Globus pallidus (tissue), 1 donor: ENCODE data around the gene BRD4.

Experiments
- DNase-seq: peaks from one replicate; pipeline ENCODE4 v3.0.0-alpha.2; 2015; ENCODE audit warnings: low spot score

The BRD4 gene

DNA sequence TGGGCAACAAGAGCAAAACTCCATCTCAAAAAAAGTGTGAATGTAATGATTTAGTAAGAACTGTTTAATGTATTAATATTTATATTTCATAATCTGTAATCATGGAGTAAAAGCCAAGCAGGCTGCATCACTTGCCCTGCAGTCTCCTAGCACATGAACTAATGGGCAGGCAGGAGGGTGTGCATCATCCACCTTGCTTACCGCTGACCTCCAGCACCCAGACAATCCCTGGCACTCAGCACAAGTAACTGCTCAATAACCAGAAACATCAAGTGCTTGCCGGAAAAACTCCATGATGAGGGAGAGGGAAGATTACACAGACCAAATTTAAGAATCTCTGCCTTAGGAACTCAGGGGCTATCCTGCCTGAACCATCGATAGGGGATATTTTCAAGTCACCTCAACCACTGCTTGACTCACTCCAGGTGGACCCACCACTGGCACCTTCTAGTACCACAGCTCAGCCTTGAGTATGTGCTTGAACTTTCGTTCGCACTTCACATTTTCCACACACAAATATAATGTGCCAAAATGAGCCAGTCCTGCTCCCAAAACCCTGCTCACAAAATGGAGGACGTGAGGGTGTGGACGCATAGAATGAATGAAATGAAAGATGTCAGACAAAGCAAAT lies 18.6 kb downstream of the BRD4 start:
- DNase-seq: no peak

DNA sequence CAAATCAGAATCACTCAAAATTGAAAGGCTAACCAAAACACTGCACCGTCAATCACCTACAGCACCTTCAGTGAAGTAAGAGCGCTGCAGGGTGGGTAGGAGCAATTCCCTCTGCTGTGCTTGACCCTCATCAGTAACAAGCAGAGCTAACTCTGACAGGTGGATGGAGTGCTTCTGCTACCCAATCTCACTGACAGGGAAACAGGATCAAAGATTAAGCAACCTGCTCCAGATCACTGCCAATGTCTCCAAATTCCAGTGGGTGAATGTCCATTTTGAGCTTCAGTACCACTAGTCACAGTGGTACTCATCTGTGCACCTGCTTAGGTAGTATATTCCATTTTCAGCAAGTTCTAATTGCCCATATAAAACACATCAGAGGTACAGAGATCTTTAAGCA lies 25.2 kb downstream of the BRD4 start:
- DNase-seq: no peak

DNA sequence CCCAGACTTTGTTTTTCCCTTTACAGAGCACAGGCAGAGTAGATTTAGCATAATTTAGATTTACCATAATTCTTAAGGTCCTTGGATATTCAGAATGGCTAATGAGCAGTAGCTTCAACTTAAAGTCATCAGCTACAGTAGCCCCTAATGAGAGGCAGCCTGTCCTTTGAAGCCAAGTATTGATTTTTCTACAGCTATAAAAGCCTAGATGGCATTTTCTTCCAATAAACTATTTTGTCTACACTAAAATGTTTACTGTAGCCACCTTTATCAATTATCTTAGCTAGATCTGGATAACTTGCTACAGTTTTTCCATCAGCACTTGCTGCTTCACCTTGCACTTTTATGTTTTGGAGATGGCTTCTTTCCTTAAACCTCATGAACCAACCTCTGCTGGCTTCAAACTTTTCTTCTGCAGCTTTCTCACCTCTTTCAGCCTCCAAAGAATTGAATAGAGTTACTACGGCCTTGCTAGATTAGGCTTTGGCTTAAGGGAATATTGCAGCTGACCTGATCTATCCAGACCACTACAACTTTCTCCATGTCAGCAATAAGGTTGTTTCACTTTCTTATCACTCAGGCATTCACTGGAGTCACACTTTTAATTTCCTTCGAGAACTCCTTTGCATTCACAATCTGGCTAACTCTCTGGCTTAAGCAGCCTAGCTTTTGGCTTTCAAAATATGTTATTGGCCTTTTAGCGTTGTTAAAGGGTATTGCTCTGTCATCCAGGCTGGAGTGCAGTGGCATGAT lies 26.6 kb downstream of the BRD4 start:
- no peak for DNase-seq

DNA sequence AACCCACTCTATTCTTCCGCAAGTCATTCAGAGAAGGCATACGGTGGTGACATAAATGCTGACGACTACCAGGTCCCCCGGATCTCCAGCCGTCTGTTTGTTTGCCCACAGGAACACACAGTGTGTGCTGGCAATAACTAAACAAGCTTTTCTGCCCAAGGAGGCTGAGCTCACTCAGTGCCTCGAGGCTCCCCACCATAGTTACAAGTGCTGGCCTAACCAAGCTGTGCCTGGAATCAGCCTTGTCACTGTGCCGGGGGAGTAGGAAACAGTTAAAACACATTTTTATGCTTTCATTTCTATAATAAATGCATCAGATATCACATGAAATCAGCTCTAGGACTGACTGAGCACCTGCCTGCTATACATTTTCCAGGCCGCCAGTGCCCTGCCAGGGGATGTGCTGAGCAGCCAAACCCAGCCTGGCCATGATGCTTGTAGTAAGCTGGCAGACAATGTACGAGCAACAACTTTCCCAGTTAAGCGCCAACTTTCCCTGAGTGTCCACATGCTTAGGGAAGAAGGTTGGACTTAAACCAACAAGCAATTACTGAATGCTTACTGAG lies 28.1 kb downstream of the BRD4 start:
- DNase-seq: no peak

DNA sequence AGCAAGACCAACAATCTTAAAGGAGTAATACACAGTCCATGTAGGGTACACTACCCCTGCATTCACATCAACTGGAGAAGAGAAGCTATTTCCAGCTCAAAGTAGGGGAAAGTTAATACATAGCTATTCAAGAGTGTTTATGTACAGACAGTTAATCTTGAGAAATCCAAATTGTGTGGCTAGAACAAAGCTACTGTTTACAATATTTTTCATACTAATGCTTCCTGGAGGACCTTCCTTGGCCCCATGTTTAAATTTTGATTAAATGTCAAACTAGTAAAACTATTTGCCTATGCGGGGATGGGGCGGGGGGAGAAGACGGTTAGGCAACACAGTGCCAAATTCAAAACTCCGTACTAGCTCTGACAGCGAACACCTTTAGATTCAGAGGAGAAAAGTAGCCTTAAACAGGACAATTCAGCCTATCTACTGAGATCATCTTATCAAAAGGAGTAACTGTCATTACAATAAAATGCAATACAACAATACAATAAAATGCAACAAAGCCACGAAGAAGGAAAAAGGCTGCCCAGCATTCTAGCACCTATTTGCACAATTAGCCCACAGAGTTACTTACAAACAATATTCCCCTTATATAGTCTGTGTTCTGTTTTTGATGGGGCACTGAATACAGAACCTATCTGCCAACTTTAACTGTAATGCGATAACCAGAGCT lies 29.1 kb downstream of the BRD4 start:
- no peak for DNase-seq

DNA sequence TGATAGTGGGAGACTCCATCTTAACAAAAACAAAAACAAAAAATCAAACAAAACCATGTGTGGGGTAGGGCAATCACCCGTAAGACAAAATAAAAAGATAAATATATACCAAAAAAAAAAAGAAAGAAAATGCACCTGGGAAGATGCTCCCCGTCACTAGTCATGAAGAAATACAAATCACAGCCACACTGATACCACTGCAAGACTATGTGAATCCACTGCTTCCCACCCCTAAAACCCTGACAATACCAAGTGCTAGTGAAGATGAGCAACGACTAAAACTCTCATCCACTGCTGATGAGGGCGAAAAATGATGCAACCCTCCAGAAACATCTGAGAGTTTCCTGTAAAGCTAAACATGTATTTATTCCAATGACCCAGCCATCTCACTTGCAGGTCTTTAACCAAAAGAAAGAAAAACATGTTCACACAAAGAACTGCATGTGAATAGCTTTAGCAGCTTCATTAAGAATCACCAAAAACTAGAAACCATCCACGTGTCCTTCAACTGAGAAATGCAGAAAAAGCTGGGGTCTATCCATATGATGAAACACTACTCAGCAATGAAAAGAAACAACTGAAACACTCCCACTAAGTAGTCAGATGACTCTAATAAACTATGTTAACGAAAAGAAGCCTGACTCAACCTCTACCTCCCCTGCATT lies 31.7 kb downstream of the BRD4 start:
- no peak for DNase-seq

DNA sequence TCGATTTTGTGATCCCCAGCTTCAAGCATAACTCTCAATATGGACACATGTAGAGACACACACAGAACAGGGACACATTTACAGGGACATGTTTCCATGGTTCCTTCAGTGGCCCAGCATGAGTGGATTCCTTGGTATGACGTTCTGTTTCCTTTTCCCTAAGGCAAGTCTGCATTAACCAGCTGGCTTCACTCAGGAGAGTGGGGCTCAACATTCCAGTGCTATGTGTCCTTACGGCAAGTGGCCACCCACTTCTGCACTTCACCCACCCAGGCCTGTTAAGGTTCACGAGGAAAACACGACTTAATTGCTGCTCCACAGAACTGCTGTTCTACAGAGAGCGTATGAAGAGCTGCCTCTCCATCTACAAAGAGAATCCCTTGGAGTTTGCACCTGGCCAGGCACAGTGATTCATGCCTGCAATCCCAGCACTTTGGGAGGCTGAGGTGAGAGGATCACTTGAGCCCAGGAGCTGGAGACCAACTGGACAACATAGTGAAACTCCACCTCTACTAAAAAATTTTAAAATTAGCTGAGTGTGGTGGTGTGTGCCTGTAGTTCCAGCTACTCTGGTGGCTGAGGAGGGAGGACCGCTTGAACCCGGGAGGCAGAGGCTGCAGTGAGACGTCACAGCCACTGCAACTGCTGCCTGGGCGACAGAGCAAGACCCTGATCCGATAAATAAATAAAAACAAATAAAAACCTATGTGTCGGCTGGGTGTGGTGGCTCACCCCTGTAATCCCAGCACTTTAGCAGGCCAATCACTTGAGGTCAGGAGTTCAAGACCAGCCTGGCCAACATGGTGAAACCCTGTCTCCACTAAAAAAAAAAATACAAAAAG lies 32.5 kb downstream of the BRD4 start:
- DNase-seq: no peak

DNA sequence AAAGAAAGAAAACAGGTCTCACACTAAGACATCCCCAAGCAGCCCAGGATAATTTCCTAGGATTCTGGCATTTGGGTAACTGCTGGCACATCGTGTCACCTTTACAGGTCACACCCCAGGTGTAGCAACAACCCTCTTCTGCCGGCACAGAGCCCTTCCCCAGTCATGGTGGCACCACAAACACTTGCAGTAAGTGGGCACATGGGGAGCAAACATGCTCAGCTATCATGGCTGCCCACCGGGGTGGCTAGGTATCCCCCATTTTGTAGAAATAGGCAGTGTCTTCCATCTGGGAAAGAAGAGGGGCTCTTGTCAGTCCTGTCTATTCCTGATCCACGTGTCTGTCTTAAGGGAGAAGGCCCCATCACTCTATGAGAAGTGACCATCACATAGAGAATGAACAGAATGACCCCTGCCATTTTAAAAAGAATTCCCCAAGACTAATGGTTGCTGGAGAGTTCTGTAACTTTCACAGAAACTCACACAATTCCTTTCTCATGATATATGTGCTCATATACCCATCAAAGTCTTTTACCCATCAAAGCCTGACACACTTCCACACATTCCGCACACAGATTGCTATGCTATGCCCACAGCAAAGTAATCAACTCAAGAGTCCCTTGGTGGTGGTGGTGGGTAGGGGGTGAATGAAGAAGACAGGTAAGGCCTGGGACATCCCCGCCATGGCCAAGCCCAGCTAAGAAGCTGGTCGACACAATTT lies 33.3 kb downstream of the BRD4 start:
- no peak for DNase-seq

DNA sequence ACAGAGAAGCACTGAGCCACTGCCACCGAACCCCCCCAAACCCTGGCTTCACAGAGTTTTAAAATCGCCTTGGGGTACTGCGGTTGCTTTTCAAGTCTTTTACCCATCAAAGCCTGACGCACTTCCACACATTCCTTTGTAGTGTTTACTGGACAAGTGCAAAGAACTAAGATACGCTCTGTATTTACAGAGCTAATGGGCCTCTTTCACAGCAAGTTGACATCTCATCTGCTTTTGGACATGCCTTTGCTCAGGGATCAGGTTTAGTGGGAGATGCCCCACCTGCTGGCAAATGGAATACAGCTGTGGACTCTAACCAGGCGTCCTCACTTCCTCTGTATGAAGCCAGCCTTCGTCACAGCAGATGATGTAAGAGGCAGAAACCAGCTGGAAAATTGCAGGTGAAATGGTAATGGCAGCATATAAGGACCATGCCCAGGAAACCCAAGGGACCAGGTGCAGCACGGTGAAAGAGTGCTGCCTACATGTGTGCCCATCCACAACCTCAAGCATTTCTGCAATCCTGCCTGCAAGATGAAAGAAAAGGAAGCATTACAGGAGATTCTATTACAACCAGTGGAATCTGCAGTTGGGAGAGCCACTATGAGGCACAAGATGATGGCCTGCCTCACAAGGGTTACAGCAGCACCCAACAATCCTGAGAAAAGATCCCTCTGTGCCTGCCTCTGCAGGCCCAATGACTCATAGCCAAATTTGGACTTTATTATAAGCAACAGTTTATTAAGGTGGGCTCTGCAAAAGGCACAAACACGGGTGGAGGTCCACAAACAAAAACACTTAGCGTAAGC lies 34.7 kb downstream of the BRD4 start:
- DNase-seq: no peak

DNA sequence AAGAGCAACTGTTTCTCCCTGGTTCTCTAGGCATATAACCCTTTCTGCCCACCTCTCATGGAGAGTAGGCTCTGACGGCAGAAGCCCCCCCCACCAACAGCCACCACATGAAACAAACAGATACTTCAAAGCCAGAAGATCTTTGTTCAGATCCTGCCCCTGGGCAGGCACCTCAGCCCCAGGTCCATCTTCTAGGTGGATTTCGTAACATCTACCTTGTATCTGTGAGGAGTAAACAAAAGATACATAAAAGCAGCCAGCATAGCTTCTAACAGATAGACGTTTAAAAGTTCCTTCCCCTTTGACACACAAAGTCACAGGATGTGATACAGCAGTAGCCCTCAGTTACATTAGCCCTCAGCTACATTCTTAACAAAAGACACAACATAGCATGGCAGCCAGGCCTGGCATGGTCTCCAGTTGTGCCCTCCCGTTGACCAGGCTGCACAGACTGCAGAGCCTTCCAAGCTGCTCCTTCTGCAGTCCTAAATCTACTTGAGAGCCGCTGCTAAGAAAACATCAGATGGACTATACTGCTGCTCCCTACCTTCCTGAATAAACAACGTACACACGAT lies 35.4 kb downstream of the BRD4 start:
- DNase-seq: no peak

DNA sequence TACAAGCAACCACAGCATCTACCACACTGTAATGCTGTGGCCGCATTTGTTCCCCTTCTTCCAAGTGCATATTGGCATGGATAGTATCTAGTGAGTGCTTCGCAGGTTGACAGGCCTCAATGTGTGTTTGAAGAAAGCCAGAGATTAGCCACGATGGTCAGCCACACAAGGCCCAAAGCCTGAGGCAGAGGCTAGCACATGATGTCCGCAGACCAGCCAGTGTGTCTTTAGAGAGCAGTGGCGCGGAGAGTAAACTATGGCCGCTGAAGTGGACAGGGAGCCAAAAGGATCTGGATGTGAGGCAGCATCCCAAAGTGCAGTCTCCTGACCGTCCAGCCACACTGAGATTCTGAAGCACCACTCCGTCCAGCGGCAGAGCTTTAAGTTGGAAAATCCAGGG lies 36.0 kb downstream of the BRD4 start:
- DNase-seq: no peak

DNA sequence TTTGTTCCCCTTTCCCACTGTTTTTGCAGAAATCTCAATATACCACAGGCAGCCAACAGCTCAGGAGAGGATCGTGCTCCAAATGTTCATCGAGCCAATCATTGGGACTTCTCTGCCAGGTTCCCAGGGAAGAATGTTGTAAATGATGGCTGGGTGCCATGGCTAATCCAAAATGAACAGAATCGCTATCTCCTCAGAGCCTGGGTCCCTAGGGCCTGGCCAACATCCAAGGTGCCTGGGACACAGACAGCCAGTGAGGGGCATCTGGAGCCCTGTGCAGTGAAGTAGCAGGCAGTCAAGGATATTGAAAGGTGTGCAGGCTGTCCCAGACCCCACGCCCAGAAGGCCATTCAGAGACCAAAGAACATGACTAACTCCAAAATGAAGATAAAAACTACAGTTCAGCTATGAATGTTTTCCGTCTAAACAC lies 37.8 kb downstream of the BRD4 start:
- no peak for DNase-seq

DNA sequence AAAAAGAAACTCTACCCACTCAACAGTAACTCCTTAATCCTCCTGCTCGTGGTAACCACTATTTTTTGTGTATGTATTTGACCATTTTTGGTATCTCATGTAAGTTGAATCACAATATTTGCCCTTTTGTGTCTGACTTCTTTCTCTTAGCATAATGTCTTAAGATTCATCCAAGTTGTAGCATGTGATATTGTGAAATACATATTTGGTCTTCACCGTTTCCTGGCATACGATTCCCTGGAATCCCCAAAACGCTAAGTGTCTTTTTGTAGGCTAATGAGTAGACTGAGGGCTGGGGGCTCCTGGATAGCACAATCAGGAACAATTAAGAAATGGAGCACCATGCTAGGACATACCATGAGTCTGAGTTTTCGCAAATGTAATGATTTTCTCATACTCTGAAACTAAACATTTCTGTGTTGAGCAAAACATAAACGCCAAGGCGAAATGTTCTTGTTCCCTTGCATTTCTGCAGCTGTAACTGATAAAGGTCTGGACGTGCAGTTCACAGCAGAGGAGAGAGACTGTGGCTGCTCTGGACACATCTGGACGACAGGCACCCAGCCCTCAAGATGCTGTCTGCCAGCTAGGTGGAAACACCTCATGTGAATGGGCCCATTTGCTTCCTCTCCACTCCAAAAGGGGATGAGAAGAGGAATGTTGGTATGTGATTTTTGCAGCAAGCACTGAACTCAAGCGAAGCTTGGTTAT lies 38.4 kb downstream of the BRD4 start:
- no peak for DNase-seq

DNA sequence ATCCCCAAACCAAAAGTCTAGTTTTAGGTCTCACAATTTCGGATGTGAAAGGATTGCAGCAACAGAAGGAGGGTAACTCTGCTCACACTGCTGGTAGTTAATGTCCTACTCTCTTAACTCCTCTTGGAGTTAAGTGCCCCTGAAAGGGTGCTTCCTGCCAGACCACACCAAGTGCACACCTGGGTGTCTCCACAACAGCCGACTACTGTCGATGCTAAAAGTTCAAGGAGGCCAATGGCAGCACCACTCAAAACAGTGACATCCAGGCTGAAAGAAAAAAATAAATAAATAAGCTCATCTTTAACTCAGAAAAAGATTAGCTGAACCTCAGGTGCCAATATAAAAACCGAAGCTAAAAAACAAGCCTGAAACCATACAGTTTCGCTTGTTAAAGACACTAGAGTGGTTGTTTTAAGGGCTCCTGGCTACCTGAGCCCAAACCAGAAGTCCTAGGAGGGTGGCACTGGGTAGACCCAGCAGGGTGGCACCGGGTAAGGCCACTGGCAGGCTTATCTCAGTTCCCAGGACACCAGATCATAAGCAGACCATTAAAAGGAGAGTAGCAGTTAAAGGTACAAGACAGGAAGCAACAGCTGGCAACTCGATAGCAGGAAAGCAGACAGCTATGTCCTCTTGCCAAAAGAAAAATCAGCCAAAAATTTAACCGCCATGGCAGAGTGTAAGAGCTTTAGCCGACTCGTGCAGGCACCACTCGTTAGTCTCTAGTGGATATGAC lies 39.3 kb downstream of the BRD4 start:
- DNase-seq: no peak

DNA sequence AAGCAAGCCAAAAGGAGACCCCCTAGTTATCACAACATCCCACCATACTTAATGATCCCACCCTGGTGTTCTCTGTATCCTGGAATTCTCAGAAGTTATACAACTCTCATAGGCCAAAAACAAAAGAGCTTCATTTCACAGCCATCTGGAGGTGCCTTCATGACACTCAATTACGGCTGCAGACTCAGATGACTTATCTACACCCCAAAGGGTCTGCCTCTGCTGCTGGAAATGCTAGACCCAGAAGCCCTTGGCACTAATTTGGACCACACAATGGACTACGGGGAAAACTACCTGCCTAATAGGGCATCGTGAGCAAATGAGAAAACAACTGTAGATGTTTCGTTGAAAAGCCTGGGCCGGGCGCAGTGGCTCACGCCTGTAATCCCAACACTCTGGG lies 40.2 kb downstream of the BRD4 start:
- DNase-seq: no peak

DNA sequence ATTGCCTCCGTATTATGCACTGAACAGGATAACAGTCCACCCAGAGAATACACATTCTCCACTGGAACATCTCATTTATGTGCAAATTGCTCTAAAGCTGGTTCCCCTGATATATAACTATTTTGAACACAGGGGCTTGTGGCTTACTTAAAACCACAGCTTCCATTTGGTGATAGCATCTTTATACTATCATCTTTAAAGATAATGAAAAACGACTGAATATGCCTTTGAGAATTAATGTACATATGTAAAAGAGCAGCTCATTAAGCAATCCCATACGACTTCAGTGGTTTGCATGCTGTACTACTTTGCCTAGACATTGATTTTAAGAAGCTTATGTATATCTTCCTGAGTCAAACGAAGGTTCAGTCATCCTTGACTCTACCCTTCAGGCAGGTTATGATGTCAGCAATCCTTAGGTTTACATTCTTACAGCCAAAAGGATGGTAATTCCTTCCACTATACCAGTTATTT lies 40.8 kb downstream of the BRD4 start:
- DNase-seq: no peak

DNA sequence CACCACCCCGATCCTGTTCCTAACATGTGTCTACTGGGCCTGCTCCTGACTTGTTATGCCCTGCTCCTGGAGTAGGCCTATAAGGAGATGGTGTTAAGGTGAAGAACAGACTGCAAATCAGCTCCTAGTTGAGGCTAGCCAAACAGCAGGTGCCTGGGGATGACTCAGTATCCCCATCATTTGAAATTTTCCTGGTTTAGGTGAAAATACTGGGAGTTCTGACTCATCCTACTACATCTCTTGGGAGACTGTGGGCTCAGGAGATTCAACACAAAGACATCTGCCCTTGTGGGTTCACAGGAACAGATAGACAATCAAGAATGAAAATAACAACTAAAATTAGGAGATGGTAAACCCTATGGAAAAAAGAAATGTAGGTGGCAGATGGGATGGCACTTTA lies 41.2 kb downstream of the BRD4 start:
- DNase-seq: no peak

DNA sequence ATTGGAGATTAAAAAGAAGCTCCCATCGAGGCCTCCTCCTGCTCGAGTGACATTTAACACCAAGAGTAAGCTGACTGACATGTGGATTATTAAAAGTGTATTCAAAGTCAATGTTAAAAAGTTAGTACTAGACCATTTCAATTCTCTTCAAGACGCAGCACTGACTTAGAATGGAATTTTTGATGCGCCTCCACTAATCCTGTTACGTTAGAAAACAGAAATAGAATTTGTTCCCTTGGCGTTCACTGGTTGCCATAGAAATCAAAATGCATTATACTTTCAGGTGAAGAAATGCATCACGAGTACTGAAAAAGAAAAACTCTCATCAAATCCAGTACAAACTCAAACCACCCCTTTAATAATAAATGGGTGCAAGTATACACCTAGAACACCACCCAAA lies 42.2 kb downstream of the BRD4 start:
- no peak for DNase-seq
